Astrocyte of the hippocampus (primary cell): ENCODE measurements around the gene OTP.

Source experiments
- DNase-seq: peaks from one replicate; pipeline ENCODE4 v3.0.0; 2011; ENCODE audit warnings: low read depth, low spot score

Gene OTP

DNA sequence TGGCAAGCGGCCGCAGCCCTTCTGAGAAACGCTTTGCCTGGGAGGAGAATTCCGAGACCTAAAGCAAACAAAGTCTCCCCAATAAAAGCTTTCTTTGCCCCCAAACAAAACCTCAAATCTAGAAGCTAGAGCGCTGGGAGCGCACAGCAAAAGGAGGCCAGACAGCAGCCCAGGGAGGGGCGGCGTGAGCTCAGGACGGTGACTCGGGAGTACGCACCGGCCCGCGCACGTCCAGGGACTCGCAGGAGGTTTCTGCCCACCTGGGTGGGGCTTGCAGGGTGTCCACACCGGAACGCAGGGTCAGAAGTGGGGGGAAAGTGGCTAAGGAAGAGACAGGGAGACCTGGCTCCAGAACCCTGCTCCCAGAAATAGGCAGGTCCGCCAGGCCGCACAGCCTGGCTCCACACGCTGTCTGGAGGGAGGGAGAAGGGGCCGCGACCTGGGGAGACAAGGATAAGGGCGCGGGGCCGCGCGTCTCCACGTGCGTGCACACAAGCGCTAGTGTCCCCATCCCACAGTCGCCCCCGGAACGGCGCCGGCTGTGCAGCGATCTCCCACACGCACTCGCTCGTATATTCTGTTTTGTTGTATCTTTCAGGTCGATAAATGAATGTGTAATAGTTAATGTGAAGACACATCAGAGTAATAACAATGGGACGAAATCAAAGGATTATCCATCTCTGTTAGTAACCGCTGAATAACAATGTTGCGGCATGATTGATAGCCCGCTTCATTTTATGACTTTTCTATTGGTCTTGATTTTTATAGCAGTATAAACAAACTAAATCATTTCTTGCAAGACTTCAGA lies 2.3 kb upstream of the OTP start:
- no peak for DNase-seq

DNA sequence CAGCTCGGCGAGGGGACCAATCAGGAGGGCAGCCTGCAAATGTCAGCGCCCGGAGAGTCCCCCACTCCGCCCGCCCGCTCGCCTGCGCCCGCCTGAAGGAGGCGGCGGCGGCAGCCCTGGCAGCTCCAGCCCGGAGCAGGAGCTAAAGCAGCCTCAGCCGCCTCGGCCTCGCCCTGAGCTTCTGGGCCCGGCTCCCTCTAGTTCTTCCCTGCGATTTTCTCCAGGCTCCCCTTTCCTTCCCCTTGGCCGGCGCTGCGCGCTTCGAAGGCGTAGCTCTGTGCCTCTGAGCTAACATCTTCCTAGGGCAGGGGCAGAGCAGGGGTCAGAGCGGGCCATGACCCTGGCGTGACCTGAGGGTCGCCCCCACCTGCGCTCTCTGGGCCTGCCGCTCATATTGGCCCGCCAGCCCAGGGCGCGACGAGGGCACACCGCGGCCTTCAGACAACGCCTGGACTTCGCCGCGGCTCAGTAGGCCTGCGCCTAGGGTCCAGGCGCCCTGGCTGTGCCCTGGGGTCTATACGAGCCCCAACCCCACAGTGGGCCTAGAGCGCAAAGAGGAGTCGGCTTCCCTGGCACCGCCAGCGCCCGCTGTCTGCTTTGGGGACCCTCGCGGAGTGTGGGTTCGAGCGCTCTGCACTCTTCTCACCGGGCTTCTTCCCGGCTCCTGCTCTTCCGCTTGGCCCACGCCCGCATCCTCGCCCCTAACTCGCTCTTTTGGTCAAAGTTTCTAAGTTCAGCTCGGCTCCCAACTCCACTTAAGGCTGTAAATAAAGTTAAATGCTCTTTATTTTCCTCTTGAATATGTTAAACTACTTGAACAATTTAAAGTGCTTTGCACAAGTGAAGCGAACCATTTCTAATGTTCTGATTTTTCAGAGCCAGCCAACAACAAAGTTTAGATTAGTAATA lies 504 bp upstream of the OTP start:
- peak; percentile 51 for DNase-seq

DNA sequence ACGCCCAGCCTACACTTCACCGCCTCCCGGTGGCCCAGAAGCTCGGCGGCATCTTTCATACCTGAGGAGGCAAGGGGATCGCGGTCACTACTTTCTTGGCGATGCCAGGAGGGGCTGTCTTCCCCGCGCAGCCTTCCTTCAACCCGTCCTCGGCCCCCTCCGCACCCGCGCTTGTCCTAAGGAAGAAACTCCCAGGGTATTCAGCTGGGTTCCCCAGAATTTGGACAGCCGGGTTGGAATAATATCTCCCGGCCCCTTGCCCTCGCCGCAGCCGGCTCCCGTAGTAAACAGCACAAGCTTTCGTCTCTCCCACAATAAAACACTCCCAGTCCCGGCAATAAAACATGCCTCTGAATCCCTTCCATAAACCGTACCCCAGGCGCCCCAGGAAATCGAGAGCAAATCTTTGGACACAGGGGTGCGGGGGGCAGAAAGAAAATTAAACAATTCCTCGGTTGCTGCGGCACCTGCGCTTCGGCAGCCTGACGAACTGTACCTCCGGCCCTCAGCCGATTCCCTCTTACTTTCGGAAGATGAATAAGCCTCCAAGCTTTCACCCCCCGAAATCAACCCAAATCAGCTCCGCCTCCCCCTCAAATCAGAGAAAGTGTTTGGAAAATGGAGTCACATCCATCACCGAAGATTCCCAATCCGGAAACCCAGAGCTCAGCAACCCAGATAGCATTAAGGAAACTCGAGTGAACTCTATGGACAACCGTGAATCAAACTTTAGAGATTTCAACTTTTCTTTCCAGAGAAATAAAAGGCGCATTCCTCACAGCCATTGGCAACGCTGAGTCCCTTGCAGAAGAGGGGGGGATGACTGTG lies 1.1 kb downstream of the OTP start:
- no peak for DNase-seq

DNA sequence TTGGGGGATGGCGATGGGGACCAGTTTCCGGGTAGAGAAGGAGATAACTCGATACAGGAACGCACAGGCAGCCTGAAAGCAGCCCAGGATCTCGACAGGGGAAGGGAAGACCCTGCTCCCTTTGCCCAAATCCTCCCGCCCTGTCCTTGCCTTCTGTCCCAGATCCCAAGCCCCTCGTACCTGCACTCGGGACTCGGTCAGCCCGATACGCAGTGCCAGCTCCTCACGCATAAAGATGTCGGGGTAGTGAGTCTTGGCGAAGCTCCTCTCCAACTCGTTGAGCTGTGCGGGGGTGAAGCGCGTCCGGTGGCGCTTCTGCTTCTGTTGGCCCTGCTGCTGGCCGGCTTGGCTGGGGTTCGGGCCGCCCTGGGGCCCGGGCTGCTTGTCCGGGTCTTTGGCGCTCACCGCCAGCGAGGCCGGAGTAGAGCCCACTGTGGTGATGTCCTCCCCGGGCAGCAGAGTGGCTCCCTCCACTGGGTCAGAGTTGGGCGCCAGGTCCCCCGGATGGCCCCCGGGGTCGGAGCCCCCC lies 1.8 kb downstream of the OTP start:
- no peak for DNase-seq

DNA sequence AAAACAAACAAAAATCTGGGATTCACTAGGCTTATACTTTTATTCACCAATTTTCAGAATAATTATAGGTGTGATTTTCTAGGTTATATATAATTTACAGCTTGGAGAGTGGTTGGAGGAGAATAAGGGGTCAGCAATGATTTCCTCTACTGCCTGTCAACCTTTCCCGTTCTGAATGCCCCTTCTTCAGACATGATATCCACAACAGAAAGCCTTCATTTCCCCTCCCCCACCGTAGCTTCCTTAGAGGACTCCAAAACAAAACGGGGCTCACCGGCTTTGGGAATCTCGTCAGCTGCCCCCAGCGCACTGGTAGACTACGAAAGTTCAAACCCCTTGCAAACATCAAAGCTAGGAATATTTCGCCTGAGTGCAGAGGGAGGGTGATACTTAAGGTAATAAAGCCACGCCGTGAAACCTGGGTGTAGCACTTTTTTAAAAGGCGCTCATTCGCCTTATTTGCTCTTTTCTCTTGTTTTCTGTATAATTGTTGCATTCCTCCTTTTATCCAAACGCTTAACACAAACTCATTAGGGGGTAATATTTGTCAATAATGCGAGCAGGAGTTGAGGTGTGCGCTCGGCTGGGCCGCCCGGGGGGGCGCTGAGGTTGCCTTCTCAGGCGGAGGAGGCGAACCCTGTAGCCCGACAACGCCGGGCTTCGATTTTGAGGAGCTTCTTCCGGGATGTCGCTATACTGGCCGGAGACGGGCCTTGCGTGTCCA lies 2.4 kb downstream of the OTP start:
- DNase-seq = no peak

DNA sequence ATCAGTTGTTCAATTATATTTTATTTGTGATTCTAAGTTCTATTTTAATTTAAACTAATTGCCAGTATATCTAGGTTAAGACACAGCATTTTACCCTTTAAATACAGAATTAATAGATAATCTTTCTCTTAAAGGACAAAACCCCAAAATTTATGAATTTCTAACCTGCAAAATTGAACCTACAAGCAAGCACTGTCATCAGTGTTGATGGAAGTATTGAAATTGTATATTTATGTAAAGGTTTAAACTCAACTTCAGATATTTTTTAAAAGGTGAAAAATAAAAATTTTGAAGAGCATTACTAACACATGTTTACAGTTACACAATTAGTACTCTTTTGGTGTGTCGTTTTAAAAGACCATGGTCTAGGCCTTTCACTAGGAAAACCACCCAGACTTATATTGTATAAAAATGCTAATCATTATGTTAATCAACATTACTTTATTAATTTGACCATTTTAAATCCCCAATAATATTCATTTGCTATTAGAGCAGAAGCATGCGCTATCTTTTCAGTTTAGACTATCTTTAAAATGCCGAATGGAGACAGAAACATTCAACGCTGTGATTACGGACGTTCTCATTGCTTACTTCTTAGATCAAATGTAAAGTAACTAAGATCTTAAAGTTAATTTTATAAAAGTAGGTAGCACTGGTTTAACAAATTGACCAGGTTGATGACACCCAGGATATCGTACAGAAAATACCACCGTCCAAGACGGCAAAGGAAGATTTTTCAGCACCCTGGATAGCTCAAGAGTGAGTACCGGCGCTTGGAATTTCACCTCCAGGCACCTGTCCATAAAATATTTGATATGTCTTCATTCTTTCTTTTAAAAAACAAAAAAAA lies 3.2 kb downstream of the OTP start:
- DNase-seq = no peak

DNA sequence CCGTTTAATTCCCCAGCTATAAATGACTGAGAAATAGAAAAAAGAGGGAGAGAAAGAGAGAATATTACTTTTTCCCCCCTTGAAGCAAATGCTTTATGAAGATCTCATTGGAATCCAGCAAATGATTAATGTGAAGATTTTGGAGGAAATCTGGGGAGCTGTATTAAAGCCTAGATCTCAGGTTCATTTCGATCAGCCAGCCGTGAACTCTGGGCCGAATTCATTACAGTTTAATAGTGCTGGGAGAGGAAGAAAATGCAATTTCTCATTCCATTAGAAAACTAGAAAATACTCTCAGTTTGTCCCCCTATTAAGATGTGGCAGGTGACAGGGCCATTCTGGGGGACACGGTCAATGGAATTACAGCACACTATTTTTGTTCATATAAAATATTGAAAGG lies 4.8 kb downstream of the OTP start:
- no peak for DNase-seq

DNA sequence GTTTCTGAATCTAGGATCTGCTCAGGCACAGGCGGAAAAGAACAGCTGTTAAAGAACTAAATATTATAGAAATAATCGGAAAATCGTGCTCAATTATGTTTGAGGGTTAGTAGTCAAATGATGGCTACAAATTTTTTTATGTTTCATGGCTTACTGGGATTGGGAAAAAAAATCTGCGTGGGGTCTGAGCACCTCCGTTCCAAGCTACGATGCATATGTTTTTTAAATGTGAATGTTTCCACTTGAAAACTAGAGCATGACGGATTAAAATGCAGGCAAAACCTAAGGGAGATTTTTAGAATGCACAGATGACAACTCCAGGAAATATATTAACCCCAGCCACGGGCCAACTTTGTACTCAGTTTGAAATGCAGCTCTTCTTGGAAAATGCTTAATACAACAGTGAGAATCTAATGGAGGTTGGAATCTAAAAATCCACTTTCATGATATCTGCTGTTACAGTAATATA lies 5.3 kb downstream of the OTP start:
- no peak for DNase-seq

DNA sequence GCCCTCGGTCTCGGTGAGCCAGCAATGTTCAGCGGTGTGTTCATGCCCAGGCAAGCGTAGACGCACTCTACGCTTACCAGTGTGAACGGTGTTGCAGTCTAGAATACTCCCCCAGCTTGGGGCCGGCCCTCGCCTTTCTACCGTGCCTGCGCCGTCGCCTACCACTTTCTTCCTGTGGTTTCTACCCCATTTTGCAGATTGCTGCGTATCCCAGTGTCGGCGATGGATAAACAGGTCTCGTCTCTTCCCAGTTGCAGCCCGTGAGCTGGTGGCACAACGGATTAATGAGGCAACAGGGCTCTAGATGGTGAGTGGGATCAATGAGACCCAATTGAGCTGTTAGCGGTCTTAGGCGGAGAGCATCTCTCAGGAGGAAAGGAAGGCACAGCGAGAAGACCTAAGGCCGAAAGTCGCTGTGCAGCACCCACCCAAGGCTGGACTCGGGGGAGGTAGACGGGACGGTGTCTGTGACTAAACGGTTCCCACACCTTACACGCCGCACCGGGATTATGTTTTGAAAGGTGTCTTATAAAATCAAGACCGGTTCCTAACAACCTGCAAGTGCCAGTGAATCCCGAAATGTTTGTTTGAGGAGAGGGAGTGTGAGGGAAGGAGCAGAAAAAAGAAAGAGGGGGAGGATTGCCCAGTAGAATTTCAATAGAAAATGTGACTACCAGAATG lies 5.8 kb downstream of the OTP start:
- DNase-seq = no peak

DNA sequence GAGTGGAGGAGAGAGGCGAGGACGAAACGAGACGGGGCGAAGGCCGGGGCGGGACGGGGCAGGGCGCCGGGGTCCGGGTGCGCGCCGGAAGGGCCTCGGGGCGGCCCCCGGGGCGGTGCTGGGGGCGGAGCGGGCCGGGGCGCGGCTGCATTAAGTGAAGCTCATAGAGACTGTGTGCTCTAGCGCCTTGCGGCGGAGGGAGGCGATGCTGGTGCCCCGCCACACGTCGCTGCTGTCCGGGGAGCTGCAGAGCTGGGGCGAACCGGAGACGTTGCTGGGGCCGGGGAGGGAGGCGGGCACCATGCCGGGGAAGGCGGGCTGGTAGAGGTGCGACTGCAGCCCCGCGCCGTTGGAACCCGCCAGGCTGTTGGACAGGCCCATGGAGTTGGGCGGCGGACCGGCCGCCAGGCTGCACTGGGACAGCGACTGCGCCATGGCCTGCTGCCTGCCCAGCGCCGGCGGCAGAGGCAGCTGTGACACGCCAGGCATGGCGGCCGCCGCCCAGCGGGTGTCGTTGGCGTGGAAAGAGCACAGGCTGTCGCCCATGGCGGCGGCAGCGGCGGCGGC lies 8.3 kb downstream of the OTP start:
- peak; percentile 57 for DNase-seq

DNA sequence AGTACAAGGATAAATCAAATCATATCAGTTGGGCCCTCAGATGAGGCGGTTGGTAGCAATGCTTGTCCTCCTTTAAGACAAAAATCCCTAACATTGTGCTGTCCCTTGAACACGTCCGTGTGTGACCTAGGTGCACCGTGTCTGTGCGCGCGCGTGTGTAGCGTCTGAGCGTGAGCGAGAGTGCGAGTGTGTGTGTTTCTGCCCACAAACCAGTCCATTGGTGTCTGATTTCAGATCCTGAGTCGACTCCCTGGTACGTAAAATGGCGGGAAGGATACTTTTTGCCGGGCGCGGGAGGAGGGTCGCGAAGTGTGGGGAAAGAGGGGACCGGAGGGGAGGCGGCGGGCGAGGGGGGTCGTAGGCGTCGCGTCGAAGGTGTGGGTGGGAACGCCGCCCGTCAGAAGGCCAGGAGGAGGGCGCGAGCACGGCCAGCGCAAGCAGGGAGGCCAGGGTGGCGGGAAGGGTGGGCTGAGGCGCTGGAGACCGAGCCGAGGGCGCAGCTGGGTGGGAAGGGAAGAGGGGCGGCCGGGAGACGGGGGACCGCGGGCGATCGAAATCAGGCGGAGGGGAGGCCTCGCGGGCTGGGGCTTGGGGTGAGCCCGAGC lies 8.9 kb downstream of the OTP start:
- no peak for DNase-seq

DNA sequence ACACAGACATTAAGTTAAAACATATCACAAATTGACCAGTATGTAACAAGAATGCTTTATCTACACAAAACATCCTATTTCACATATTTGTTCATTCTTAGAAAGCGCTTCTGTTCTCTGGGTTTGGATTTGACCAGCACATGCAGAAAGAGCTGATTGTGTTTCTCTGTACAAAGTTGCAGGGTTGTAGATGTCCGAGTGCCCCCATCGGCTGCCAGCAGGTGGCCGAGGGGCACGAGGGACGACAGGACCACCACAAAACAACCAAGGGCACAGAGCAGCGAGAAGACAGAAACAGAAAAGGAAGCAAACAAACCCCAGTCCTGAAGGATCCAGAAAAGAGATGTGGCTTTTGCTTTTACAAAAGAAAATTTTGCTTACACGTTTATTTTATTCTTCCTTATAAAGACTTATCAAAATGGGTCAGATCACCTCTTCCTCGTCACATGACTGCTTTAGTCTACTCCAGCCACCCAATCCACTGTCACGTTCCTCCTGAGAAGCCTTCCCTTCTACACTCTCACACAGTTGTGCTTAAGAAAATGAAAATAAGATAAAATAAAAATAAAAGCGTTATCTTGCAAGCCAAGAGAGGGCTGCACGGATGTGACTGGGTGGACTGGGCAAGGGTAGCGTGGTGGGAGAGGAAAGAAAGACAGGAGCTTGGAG lies 9.5 kb downstream of the OTP start:
- no peak for DNase-seq

DNA sequence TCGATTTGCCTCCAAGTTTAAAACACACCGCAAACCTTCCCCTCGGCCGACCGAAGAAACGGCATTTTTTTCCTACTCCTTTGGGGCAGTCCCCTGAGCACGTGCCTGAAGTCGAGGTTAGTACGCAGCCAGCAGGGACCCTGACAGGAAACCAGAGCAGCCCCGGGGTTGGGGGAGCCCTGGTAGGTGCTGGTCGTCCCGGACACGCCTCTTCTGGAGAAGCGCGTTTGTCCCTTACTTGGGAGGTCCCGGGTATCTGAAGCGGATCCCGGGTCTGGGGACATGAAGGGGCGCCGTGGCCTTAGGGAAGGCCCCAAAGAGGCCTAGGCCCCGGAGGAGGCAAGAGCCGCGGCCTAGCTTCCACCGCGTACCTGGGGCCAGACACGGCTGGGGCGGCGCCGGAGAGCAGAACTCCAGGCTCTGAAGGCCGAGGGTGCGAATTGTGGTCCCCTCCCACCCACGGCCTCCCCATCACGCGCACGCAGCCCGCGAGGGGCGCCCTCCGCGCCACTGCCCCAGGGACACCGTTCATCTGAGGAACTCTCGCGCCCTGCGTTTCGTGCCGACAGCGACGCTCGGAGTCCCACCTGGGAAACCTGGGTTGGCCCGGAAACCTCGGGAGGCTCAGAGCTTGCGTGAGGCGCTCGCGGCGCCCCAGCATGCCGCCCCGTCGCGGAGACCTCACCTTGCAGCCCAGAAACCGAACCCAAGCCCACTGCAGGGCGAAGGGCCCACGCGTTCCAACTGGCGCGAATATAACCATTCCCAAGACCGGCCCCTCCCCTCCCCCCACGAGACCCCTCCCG lies 10.4 kb downstream of the OTP start:
- DNase-seq = no peak

DNA sequence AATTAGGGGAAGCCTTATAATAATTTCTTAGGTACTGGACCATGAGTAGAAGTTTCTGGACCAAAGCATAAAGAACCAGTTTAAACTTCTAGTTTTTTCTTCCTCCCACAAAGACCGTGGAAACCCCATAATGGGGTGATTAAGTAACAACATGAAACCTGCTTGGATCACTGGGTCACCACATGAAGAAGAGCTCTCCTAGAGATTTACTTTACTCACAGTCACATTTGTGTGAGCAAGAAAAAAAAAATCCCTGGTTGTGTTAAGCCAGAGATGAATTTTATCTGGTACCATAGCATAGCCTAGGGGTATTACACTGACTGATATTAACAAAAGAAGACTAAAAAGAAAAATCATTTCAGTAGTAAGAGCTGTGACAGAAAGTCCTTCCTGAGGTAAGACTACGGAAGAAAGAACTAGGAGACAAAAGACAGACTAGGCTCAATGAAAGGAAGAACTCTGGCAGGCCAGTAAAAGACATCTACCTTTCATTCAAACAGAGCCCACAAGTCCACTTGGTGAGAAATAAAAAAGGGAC lies 15.2 kb downstream of the OTP start:
- DNase-seq = no peak

DNA sequence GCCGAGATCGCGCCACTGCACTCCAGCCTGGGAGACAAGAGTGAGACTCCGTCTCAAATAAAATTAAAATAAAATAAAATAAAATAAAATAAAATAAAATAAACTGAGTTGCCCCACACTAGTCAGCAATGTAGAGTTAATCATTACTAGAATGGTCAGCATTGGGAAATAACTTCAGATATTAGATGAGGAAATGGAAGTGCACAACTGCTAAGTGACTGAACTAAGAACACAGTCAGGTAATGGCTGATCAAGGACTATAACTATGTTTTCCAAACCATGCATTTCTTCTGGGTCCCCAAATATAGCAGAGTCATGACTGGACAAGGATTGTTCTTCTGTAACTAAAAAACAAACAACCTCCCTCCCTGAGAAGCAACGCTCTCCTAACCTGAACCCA lies 17.1 kb downstream of the OTP start:
- DNase-seq = no peak

DNA sequence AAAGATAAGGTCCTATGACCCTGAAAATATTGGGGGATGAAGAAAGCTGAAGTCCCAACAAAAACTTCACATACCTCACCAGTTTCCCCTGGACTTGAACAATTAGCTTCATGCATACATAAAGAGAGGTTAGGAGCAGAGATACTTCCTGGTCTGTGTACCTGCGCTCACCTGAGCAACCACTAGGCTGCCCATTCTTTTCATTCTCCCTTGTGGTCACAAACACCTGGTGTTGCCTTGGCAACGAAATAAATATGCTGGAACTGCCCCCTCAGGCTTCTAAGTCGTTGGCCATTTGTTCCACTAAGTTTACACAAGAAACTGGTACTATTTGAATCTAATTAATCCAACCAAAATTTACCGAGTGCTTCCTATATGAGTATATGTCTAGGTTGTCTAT lies 18.1 kb downstream of the OTP start:
- DNase-seq = no peak

DNA sequence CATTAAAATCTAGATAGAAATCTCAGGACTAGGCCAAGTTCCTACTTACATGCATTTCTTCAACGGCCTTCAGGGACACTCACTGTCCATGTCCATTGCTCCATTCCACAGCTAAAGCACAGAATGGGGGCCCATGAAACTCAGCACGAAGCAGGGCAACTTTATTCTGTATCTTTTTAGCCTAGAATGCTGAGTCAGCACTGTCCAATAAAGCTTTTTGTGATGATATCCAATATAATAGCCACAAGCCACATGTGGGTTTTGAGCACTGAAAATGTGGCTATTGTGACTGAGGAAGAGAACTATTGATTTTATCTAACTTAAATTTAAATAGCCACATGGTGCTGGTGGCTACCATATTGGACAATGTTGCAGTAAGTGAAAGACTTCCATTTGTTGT lies 21.6 kb downstream of the OTP start:
- no peak for DNase-seq
